HG03025 (cell line): Measurements from ENCODE around the gene PACRG.
"Not testable (repeated sequence)": the region's sequence is repeated elsewhere in the genome, so short reads cannot be mapped to it uniquely, and the experiment has no call there.

Experiments used
- ATAC-seq: cut with Tn5 transposase; IDR thresholded peaks from one replicate; pipeline ENCODE4 v1.9.1; 2021; ENCODE audit warnings: mild to moderate bottlenecking, moderate library complexity; ENCODE audit not compliant: unreplicated experiment, low FRiP score

Gene PACRG

DNA sequence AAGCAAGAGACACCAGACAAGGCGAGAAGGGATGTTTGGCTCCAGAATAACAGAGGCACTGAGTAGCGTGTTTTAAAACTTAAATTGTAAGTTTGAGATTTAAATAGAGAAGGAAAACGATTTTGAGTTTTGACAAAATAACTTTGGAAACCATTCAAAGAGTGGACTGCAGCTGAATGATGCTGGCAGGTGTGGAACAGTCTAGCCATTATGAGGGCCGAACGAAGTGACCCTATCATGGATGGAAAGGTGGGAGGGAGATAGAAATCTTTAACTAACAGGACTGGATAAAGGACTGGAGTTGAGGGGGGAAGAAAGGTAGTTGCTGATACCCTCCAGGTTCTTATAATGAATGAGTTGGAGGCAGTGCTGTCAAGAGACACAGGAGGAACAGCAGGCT lies 248.4 kb downstream of the PACRG start:
- ATAC-seq = no peak

DNA sequence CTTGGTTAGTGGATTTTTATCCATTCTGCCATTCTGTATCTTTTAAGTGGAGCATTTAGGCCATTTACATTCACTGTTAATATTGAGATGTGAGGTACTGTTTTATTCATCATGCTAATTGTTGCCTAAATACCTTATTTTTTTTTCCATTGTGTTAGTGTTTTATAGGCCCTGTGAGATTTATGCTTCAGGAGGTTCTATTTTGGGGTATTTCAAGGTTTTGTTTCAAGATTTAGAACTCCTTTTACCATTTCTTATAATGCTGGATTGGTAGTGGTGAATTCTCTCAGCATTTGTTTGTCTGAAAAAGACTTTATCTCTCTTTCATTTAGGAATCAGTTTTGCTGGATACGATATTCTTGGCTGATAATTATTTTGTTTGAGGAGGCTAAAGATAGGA lies 255.5 kb downstream of the PACRG start:
- ATAC-seq = not testable (repeated sequence)

- ATAC-seq = no peak
Observed at GRCh38 chr6:162998777-162999176, 271.0 kb downstream of the PACRG start.

GRCh38 chr6:162999575-163000285 lies 272.0 kb downstream of the PACRG start:
- no peak for ATAC-seq

- peak; percentile 94 for ATAC-seq
Observed at GRCh38 chr6:163001330-163001729, 273.6 kb downstream of the PACRG start.

DNA sequence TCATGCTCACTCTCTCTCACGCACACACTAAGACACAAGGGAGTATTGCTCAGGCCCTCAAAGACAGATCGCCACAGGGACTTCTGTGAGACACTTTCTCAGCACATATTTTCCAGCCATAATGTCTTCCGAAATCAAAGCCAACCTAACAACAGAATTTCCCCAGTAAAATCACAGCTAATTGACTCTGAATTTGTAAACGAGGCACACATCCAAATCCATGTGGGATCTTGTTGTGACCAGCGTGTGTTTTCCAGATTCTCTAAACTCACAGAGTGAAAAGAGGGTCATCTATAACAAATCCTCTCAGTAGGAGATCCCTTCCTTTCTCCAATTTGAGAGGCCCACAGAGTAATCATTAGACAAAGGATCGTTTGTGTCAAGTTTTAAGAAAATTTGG lies 280.4 kb downstream of the PACRG start:
- ATAC-seq = no peak

DNA sequence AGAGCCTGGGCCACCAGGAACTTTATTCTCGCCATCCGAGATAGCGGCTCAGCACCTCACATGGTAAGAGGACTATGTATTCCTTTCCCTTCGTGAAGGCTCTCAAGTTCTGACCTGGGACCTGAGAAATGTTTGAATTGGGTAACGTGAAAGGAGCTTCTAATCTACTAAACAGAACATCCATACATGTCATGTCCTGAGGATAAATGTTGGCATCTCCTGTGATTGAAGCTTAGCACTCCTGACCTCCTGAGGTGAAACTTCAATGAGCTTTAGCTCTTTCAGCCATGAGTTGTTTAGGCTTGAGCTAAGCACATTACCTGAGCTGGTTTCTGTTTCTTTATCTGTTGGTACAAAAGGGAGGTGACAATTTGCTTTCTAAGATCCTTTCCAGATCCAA lies 280.9 kb downstream of the PACRG start:
- ATAC-seq = no peak

DNA sequence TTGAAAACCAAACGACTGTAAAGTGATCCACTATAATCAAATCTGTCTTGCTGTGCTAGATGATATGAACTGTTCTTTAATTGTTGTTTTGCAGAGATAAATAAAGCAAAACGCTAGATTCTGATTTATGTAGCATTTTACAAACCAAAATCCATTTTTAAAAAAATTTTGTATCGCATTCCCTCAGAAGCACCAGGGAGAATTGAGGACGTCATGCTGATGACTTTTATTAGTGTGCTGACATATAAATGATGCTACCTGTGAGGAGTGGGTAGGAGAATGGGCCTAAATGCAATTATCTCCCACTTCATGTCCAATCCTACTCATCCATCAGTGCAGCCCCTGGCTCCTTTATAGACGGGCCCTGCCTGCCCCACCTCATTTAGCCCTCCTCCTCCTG lies 282.4 kb downstream of the PACRG start:
- ATAC-seq = no peak

DNA sequence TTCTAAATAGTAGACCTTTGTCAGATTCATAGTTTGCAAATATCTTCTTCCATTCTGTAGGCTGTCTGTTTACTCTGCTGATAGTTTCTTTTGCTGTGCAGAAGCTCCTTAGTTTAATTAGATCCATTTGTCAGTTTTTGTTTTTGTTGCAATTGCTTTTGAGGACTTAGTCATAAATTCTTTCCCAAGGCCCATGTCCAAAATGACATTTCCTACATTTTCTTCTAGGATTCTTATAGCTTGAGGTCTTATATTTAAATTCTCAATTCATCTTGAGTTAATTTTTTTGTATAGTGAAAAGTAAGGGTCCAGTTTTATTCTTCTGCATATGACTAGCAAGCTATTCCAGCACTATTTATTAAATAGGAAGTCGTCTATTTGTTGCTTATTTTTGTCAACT lies 287.0 kb downstream of the PACRG start:
- no peak for ATAC-seq

- no peak for ATAC-seq
Observed at GRCh38 chr6:163017801-163018200, 290.0 kb downstream of the PACRG start.

DNA sequence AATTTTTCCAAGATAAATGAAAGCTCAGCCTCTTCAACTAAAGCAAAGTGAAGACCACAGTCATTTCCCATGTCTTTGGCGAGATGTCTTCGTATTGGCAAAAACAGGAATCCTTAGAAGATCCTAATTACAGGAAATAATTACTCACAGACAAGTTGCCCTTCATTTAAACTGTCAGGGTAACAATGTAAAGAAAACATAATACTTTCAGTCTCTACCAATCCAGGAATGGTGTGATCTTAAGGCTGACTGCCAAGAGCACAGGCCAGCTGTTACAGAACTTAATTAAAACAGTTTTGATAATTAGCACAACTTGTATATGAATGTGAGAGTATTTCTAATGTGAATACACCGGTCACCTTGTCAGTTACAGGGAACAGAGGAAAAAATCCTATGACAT lies 292.2 kb downstream of the PACRG start:
- no peak for ATAC-seq

DNA sequence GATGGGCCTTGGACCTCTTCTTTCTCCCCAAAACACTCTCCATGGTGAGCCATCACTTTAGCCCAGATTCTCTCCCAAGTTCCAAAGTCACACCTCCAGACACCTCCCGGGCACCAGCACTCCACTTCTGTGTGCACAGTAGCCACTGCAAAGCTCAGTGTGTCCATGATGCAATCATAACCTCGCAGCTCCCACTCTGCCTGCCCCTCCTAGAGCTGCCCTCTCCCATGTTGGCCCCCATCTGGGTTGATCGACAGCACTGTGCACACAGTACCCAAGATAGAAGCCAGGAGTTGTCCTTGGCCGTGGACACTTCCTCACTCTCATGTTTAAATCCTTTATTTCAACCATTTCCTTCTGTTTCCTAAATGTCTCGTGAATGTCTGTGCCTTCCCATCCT lies 293.3 kb downstream of the PACRG start:
- no peak for ATAC-seq

DNA sequence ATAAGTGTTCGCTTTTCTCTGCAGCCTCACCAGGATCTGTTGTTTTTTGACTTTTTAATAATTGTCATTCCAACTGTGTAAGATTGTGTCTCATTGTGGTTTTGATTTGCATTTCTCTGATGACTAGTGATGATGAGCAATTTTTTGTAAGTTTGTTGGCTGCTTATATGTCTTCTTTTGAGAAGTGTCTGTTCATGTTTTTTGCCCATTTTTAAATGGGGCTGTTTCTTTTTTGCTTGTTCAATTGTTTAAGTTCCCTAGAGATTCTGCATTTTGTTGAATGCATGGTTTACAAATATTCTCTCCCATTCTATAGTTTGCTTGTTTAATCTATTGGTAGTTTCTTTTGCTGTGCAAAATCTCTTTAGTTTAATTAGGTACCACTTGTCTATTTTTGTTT lies 295.9 kb downstream of the PACRG start:
- no peak for ATAC-seq

DNA sequence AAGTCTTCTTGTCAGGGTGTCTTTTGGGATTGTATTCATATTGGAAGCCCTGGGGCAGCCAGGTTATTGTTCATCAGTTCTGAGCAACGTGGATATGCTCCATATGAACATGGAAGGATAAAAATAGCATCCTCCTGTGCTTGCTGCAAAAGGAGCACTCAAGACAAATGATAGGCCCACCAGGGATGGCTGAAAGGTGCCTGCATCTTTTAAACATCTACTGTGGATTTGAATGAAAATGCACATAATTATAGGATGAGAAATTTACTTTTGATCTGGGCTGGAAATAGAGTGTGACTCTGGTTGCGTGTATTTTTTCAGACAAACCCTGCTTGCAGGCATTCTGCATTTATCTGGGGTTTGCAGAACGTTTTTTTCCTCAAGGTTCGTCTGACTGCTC lies 299.1 kb downstream of the PACRG start:
- ATAC-seq = no peak

- no peak for ATAC-seq
Observed at GRCh38 chr6:163030980-163031379, 303.2 kb downstream of the PACRG start.

DNA sequence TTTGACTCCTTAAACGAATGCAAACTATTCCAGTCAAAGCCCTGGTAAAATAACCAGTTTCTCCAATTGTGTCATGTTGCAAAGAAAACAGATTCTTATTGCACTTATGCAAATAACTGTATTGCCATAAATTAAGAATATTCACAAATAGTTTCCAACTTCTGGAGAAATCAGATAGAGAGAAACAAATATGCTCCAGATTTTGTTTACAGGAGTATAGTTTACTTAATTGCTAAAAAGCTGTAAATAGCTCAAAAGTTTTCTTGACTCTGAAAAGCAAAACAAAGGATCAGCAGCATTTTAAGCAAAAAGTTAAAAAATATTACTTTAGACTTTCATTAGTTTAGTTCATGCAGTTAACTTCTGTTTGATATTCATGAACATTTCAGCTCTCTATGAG lies 304.2 kb downstream of the PACRG start:
- ATAC-seq = no peak

DNA sequence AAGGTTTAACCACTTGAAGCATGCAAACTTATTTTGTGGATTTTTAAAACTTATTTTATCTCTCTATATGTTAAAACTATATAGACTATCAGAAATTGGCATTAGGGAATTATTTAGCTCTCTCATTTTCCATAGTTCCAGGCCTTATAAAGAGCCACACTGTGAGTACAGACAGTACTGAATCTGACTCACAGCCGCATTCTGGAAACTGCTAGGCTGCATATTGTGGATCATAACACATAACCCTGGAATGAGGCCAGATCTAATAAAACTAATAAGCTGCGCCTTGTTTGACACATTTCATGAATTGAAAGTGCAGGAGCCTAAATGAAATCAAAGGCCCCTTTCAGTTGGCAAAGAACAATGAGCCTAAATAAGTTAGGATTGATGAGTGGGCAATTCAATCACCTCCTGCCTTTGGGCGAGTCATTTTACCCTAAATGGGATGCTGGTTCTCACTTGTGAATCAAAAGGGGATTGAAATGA lies 308.4 kb downstream of the PACRG start:
- ATAC-seq = no peak

- ATAC-seq = no peak
Observed at GRCh38 chr6:163038317-163038716, 310.5 kb downstream of the PACRG start.

GRCh38 chr6:163048345-163048744 lies 320.6 kb downstream of the PACRG start:
- ATAC-seq = no peak

DNA sequence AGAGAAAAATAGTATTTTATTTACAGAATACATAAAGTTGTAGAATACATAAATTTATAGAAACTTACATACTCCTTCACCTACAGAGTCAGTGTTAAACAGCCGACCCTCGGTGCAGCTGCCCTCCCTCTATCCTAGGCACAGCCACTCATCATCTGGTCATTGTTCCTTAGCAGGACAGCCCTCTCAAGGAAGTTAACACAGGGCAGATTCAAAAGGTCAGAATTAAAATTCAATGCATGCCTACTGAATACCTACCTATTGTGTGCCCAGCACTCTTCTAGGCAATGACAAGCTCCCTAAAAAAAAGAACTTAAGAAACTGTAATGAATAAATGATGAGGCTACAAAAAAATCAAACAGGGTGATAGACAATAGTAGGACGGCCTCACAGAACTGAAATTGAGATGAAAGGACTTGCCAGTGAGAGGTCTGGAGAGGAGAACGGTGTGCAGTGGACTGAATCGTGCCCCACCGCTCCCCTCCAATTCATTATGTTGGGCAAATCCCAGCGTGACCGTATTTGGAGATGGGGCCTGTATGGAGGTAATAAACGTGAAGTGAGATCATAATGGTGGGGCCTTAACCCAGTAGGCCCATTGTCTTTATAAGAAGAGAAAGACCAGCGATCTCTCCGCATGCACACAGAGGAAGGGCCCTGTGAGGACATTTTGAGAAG lies 326.0 kb downstream of the PACRG start:
- ATAC-seq = no peak

- no peak for ATAC-seq
Observed at GRCh38 chr6:163054641-163055040, 326.9 kb downstream of the PACRG start.

DNA sequence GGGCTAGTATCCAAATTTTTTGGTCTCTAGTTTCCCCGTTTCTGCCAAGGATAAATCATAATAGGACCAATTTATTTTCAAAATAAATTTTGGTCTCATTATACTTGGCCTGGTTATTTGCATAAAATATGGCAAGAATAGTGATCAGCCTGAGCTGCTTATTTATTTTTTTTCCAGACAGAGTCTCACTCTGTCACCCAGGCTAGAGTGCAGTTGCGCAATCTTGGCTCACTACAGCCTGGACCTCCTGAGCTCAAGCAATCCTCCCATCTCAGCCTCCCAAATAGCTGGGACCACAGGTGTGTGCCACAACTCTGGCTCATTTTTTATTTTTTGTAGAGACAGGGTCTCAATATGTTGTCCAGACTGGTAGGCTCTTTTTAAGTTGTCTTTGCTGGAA lies 329.5 kb downstream of the PACRG start:
- no peak for ATAC-seq
